ENCODE measurements around the gene OSBPL1A. TPM values are rescaled to one million over a fixed set of nuclear protein-coding genes. Genes with fewer than 3 reads are reported as not detected.
A peak's percentile ranks its signal among the peaks of the same experiment; 100 is the strongest.
"Not testable (repeated sequence)": the region's sequence is repeated elsewhere in the genome, so short reads cannot be mapped to it uniquely, and the experiment has no call there.

OSBPL1A gene
- total and polyA plus RNA-seq, 4 donors, result 12.6 to 38.8 (median 26.0) TPM

- no peak for ATAC-seq (ENCODE audit: insufficient read depth, low FRiP score)
- no peak for DNase-seq
- Histone ChIP-seq H3K4me1 (ENCODE audit: control insufficient read depth in 5 of 5, insufficient read depth in 5 of 5, low read length in 5 of 5) (no peaks in the 10 kb centered on the region), H3K27me3 (ENCODE audit: control insufficient read depth in 3 of 3, insufficient read depth in 3 of 3, low read length in 2 of 3) (no peaks in the 10 kb centered on the region), H3K36me3 (ENCODE audit: control insufficient read depth in 4 of 4, insufficient read depth in 4 of 4, low read length in 4 of 4) (peaks cover 0 to 3% (median under 1%) of the 10 kb centered on the region in 4 donors), H3K9me3 (ENCODE audit: control insufficient read depth in 4 of 4, insufficient read depth in 3 of 4, low read length in 3 of 4) (no peaks in the 10 kb centered on the region), H3K4me3 (no peak overlapping the region), H3K27ac (ENCODE audit: low read depth in 1 of 2, low read length in 1 of 2) (no peak overlapping the region), H3K9ac (ENCODE audit: insufficient read depth in 1 of 2, low read length in 2 of 2) (no peak overlapping the region)
- WGBS, 2 donors, result 94 to 100% methylated on average over 1 of the region's 1 CpG
- TF ChIP-seq CTCF (IDR thresholded peaks at IDR 0.05; ENCODE audit: control extremely low read depth, extremely low read depth), result no peak
These were observed 33.4 kb downstream of the OSBPL1A start for GRCh38 chr18:24364177-24364576.

GRCh38 chr18:24362757-24363156, 34.9 kb downstream of the OSBPL1A start:
- no peak overlapping the region for H3K27ac ChIP-seq (ENCODE audit: low read depth in 1 of 2, low read length in 1 of 2)
- H3K9me3 ChIP-seq (ENCODE audit: control insufficient read depth in 4 of 4, insufficient read depth in 3 of 4, low read length in 3 of 4), result no peaks in the 10 kb centered on the region
- no peak for ATAC-seq (ENCODE audit: insufficient read depth, low FRiP score)
- WGBS, 2 donors, result 84 to 96% methylated on average over 1 of the region's 1 CpG
- peaks cover 0 to 6% (median under 1%) of the 10 kb centered on the region in 4 donors for H3K36me3 ChIP-seq (ENCODE audit: control insufficient read depth in 4 of 4, insufficient read depth in 4 of 4, low read length in 4 of 4)
- DNase-seq, result no peak
- H3K9ac ChIP-seq (ENCODE audit: insufficient read depth in 1 of 2, low read length in 2 of 2), result no peak overlapping the region
- no peak for TF ChIP-seq CTCF (IDR thresholded peaks at IDR 0.05; ENCODE audit: control extremely low read depth, extremely low read depth)
- H3K4me3 ChIP-seq, result no peak overlapping the region
- no peaks in the 10 kb centered on the region for H3K27me3 ChIP-seq (ENCODE audit: control insufficient read depth in 3 of 3, insufficient read depth in 3 of 3, low read length in 2 of 3)
- H3K4me1 ChIP-seq (ENCODE audit: control insufficient read depth in 5 of 5, insufficient read depth in 5 of 5, low read length in 5 of 5), result no peaks in the 10 kb centered on the region

GRCh38 chr18:24359787-24360530, 37.7 kb downstream of the OSBPL1A start:
- not testable (repeated sequence) for H3K4me3 ChIP-seq; ATAC-seq (ENCODE audit: insufficient read depth, low FRiP score); H3K36me3 ChIP-seq (ENCODE audit: control insufficient read depth in 4 of 4, insufficient read depth in 4 of 4, low read length in 4 of 4); H3K4me1 ChIP-seq (ENCODE audit: control insufficient read depth in 5 of 5, insufficient read depth in 5 of 5, low read length in 5 of 5); H3K27ac ChIP-seq (ENCODE audit: low read depth in 1 of 2, low read length in 1 of 2); H3K9me3 ChIP-seq (ENCODE audit: control insufficient read depth in 4 of 4, insufficient read depth in 3 of 4, low read length in 3 of 4); H3K27me3 ChIP-seq (ENCODE audit: control insufficient read depth in 3 of 3, insufficient read depth in 3 of 3, low read length in 2 of 3)
- 24 to 26% methylated on average over 9 of the region's 9 CpGs for WGBS, 2 donors
- peak; percentile 43 for TF ChIP-seq CTCF (IDR thresholded peaks at IDR 0.05; ENCODE audit: control extremely low read depth, extremely low read depth)
- H3K9ac ChIP-seq (ENCODE audit: insufficient read depth in 1 of 2, low read length in 2 of 2), result peak overlapping the region in 1 of 2 donors; percentile 42
- DNase-seq, result peak in 2 of 3 donors; percentile 81 to 84

Data from lung (tissue), 12 donors.